PC-9 (cell line): Measurements from ENCODE around the gene RAB26. TPM values are rescaled to one million over a fixed set of nuclear protein-coding genes. Genes with fewer than 3 reads are reported as not detected.

Source experiments
- BruUV-seq: library from RNA; stranded (reverse); fragments of 400-500 nt; replicated peaks from 2 replicates; lab custom pipeline; 2021; lab: Mats Ljungman, UMichigan
- CTCF ChIA-PET: fragments of 300-600 bp; sonication (Branson Sonifier 250); formaldehyde crosslinking; loops from one replicate; lab custom pipeline; 2022; ENCODE audit warnings: antibody characterized with exemption; lab: Charles Lee
- POLR2A ChIA-PET: fragments of 300-600 bp; sonication (Branson Sonifier 250); formaldehyde crosslinking; loops from one replicate; lab custom pipeline; 2022; ENCODE audit warnings: antibody characterized with exemption; ENCODE audit not compliant: unreplicated experiment; lab: Charles Lee
- DNase-seq, 2 experiments: peaks; one replicate each; pipeline versions ENCODE4 v3.0.0 to v3.0.0-alpha.2; 2015 to 2022; ENCODE audit warnings: mixed read lengths in 1 of 2
- H2AFZ ChIP-seq: fragments of 200-600 bp; sonication (generic); 2 replicates; pipeline ENCODE4 v1.8.1; 2017; ENCODE audit warnings: antibody characterized with exemption
- H3F3A ChIP-seq: fragments of 200-600 bp; sonication (generic); 2 replicates; pipeline ENCODE4 v1.8.1; 2017; ENCODE audit warnings: antibody characterized with exemption, mild to moderate bottlenecking, low read depth; ENCODE audit not compliant: insufficient read depth
- H3K27ac ChIP-seq: fragments of 200-600 bp; sonication (generic); 2 replicates; pipeline ENCODE4 v1.6.1; 2016; ENCODE audit warnings: mixed run types
- H3K27me3 ChIP-seq: fragments of 200-600 bp; sonication (generic); 2 replicates; pipeline ENCODE4 v1.6.1; 2016; ENCODE audit warnings: low read depth, mixed run types; ENCODE audit not compliant: insufficient read depth
- H3K36me3 ChIP-seq: fragments of 200-600 bp; sonication (generic); 2 replicates; pipeline ENCODE4 v1.6.1; 2016; ENCODE audit warnings: low read depth, mixed run types
- H3K4me1 ChIP-seq: fragments of 200-600 bp; sonication (generic); replicated peaks from 2 replicates; pipeline ENCODE4 v1.6.1; 2016; ENCODE audit warnings: mixed run types; ENCODE audit not compliant: insufficient read depth
- H3K4me2 ChIP-seq: fragments of 200-600 bp; sonication (generic); 2 replicates; pipeline ENCODE4 v1.6.1; 2017; ENCODE audit warnings: mixed run types
- H3K4me3 ChIP-seq: fragments of 200-600 bp; sonication (generic); 2 replicates; pipeline ENCODE4 v1.6.1; 2016; ENCODE audit warnings: mixed run types
- H3K79me2 ChIP-seq: fragments of 200-600 bp; sonication (generic); 2 replicates; pipeline ENCODE4 v1.6.1; 2017; ENCODE audit warnings: low read depth, mixed run types
- H3K9me2 ChIP-seq: fragments of 200-600 bp; sonication (generic); 2 replicates; pipeline ENCODE4 v1.8.1; 2017; ENCODE audit warnings: mild to moderate bottlenecking; ENCODE audit not compliant: insufficient read depth
- H3K9me3 ChIP-seq: fragments of 200-600 bp; sonication (generic); 2 replicates; pipeline ENCODE4 v1.8.1; 2016; ENCODE audit warnings: low read depth; ENCODE audit not compliant: insufficient read depth
- H4K20me1 ChIP-seq: fragments of 200-600 bp; sonication (generic); 2 replicates; pipeline ENCODE4 v1.8.1; 2017; ENCODE audit not compliant: insufficient read depth
- EZH2 ChIP-seq: fragments of 200-600 bp; sonication (generic); IDR thresholded peaks from 2 replicates; pipeline ENCODE4 v1.8.0; 2017; ENCODE audit warnings: antibody characterized with exemption, low read depth
- intact Hi-C: fragments of 100-400 bp; cut with micrococcal nuclease; formaldehyde crosslinking; loops from one replicate; pipeline ENCODE4 v1.10.0; 2022; ENCODE audit not compliant: unreplicated experiment
- total RNA-seq: library from RNA; stranded (reverse); gene quantifications from 2 replicates; pipeline ENCODE4 v1.2.3, GENCODE V29; 2021
- TF ChIP-seq, protein P1 (sequence below): fragments of 200-600 bp; sonication (generic); conservative IDR thresholded peaks from 2 replicates; pipeline ENCODE4 v1.6.1; 2017; ENCODE audit warnings: mixed run types, antibody characterized with exemption, mild to moderate bottlenecking, moderate library complexity

RAB26 gene
- total RNA-seq, 1 experiment from 2014 or later = 31.3 TPM

DNA sequence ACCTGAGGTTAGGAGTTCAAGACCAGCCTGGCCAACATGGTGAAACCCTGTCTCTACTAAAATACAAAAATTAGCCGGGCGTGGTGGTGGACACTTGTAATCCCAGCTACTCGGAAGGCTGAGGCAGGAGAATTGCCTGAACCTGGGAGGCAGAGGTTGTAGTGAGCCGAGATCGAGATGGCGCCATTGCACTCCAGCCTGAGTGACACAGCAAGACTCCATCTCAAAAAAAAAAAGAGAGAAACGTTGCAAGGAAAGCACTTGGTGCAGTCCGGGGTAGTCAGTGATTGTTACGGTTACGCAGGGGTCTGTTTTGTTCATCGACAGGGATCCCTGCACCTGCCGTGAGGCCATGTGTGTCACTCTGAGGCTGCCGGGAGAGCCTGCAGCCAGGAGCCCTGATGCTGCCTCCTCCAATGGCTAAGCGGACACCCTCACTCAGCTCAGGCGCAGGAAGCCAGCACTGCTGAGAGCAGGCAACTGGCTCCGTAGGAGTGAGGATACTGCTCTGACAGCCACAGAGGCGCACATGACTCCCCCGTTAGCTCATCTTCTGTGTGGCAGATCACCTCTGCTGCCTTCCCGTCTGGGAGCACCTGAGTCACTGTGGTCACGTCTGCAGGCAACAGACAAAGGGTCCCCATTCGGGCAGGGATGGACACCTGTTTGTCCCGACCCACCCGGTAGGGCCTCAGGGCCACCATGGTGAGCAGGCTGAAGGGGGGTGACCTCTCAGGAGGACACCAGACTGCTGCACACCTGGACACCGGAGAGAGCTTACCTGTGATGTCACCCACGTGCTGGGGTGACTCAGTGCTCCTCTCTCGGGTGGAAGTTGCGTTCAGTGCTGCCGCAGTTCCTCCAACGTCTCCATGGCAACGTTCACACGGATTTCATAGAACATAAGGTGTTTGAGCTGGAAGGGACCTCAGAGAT lies 5.2 kb upstream of the RAB26 start:
- TF ChIP-seq EZH2 = no peak
- TF ChIP-seq, protein P1, sequence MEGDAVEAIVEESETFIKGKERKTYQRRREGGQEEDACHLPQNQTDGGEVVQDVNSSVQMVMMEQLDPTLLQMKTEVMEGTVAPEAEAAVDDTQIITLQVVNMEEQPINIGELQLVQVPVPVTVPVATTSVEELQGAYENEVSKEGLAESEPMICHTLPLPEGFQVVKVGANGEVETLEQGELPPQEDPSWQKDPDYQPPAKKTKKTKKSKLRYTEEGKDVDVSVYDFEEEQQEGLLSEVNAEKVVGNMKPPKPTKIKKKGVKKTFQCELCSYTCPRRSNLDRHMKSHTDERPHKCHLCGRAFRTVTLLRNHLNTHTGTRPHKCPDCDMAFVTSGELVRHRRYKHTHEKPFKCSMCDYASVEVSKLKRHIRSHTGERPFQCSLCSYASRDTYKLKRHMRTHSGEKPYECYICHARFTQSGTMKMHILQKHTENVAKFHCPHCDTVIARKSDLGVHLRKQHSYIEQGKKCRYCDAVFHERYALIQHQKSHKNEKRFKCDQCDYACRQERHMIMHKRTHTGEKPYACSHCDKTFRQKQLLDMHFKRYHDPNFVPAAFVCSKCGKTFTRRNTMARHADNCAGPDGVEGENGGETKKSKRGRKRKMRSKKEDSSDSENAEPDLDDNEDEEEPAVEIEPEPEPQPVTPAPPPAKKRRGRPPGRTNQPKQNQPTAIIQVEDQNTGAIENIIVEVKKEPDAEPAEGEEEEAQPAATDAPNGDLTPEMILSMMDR = no peak
- CTCF ChIA-PET = interaction anchor here (0.7 kb wide), 1 partner anchor 85 kb away, joined by 8 read pairs; no protein-coding TSS in a partner anchor
- Histone ChIP-seq H2AFZ (no peak overlapping the region), H3F3A (peaks cover 18% of the 10 kb centered on the region), H3K79me2 (no peaks in the 10 kb centered on the region), H3K4me1 (peaks cover 13% of the 10 kb centered on the region), H3K4me2 (no peak overlapping the region), H3K9me2 (no peaks in the 10 kb centered on the region), H3K9me3 (no peaks in the 10 kb centered on the region), H3K36me3 (no peaks in the 10 kb centered on the region), H3K27me3 (no peaks in the 10 kb centered on the region), H3K27ac (no peak overlapping the region), H3K4me3 (no peak overlapping the region), H4K20me1 (no peaks in the 10 kb centered on the region)
- intact Hi-C loops = loop anchor here (5.0 to 10.0 kb wide), 2 partner anchors 161 to 278 kb away; partner anchors contain the start of genes GFER and NOXO1
- peak in 1 of 2 experiments; percentile 51 for DNase-seq
- no TSS peak for BruUV-seq
- POLR2A ChIA-PET = interaction anchor here (0.7 kb wide), 2 partner anchors 79 to 454 kb away, joined by 6 to 11 read pairs; no protein-coding TSS in a partner anchor

DNA sequence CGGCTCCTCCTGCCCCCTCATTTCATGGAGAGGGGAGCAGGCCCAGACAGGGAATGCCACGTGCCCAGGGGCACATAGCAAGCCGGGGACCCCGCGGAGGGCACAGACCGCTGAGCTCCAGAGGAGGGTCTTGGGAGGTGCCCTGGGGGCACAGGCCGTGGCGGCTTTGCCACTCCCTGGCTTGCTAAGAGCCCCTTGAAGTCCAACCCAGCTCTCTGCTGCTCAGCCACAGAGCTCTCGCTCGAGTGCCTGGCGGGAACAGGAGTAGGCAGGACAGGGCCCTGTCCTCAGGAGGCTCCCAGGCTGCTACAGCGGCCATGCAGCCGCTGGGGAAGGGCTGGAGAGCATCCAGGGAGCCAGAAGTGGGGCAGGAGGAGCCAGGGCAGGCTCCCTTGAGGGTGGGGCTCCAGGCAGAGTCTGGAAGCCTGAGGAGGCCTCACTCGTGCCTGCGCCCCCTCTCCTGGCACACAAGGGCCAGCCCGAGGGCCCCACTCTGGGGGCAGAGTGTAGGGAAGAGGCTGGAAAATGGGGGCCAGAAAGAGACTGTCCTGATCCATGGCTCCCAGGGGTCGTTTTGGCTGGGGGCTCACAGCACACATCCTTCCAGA lies 4.4 kb upstream of the RAB26 start:
- H3K36me3 ChIP-seq = no peaks in the 10 kb centered on the region
- H3K4me3 ChIP-seq = no peak overlapping the region
- POLR2A ChIA-PET = interaction anchor here (0.7 kb wide), 1 partner anchor 453 kb away, joined by 6 read pairs; no protein-coding TSS in a partner anchor
- no peak overlapping the region for H3K27ac ChIP-seq
- no TSS peak for BruUV-seq
- H2AFZ ChIP-seq = no peak overlapping the region
- intact Hi-C loops = loop anchor here (5.0 to 10.0 kb wide), 2 partner anchors 162 to 279 kb away; partner anchors contain the start of genes GFER and NOXO1
- no peak for DNase-seq
- peaks cover 13% of the 10 kb centered on the region for H3K4me1 ChIP-seq
- no peaks in the 10 kb centered on the region for H3K9me2 ChIP-seq
- CTCF ChIA-PET = no interaction called here
- H3K9me3 ChIP-seq = no peaks in the 10 kb centered on the region
- no peak overlapping the region for H3K4me2 ChIP-seq
- no peaks in the 10 kb centered on the region for H4K20me1 ChIP-seq
- TF ChIP-seq, protein P1 = no peak
- no peak for TF ChIP-seq EZH2
- H3K27me3 ChIP-seq = no peaks in the 10 kb centered on the region
- H3K79me2 ChIP-seq = no peaks in the 10 kb centered on the region
- H3F3A ChIP-seq = peaks cover 20% of the 10 kb centered on the region

DNA sequence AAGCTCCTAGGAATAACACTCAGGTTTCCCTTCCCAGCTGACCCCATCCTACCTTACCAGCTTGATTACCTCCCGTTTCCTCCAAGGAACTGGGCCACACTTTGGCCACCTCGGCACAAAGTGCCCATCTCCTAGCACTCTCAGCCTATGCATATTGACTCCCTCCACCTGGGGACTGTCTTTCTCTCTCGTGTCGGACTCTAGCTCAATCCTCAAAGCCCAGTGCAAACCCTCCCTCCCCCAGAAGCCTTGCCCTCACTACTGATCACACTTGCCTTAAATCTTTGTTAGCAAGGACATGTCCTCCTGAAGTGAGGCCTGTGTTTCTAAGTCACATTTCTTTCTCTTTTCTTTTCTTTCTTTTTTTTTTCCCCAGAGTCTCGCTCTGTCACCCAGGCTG lies 2.6 kb upstream of the RAB26 start:
- no peaks in the 10 kb centered on the region for H3K36me3 ChIP-seq
- H3K4me2 ChIP-seq = no peak overlapping the region
- peaks cover 4% of the 10 kb centered on the region; the same call in 1 of the 2 replicates for H3K79me2 ChIP-seq
- intact Hi-C loops = loop anchor here (5.0 to 10.0 kb wide), 2 partner anchors 54 to 281 kb away; no protein-coding TSS in a partner anchor
- peaks cover 15% of the 10 kb centered on the region for H3K4me1 ChIP-seq
- POLR2A ChIA-PET = interaction anchor here (1.0 kb wide), 1 partner anchor 537 kb away, joined by 4 read pairs; the partner anchor contains the start of gene KCTD5
- no peak for DNase-seq
- TF ChIP-seq, protein P1 = no peak
- TF ChIP-seq EZH2 = no peak
- no peak overlapping the region for H2AFZ ChIP-seq
- H3K4me3 ChIP-seq = no peak overlapping the region
- H4K20me1 ChIP-seq = peaks cover 12% of the 10 kb centered on the region
- peaks cover 33% of the 10 kb centered on the region for H3F3A ChIP-seq
- H3K9me2 ChIP-seq = no peaks in the 10 kb centered on the region
- no peaks in the 10 kb centered on the region for H3K9me3 ChIP-seq
- H3K27ac ChIP-seq = no peak overlapping the region
- no TSS peak for BruUV-seq
- H3K27me3 ChIP-seq = no peaks in the 10 kb centered on the region
- CTCF ChIA-PET = interaction anchor here (0.6 to 1.6 kb wide), 5 partner anchors 10 to 191 kb away, joined by 3 to 4 read pairs (median 3); partner anchors contain the start of gene PKD1
